IPS DF 6.9 (cell line): Measurements from ENCODE around the gene CHRM2.

Source experiments
- DNase-seq: peaks from one replicate; pipeline ENCODE4 v3.0.0-alpha.2; 2013; ENCODE audit warnings: low read depth, low spot score
- H3K27ac ChIP-seq: one replicate; pipeline ENCODE4 v1.5.1; 2013; ENCODE audit warnings: low read length, control low read depth
- H3K27me3 ChIP-seq: 2 replicates; pipeline ENCODE4 v1.6.1; 2013; ENCODE audit warnings: mild to moderate bottlenecking, low read length; ENCODE audit not compliant: control insufficient read depth, insufficient read depth
- H3K36me3 ChIP-seq: 2 replicates; pipeline ENCODE4 v1.6.1; 2013; ENCODE audit warnings: low read length; ENCODE audit not compliant: control insufficient read depth, insufficient read depth
- H3K4me1 ChIP-seq: 2 replicates; pipeline ENCODE4 v1.6.1; 2013; ENCODE audit warnings: low read length; ENCODE audit not compliant: control insufficient read depth, insufficient read depth
- H3K4me3 ChIP-seq: 2 replicates; pipeline ENCODE4 v1.5.1; 2013; ENCODE audit warnings: mild to moderate bottlenecking, low read length
- H3K9me3 ChIP-seq: 2 replicates; pipeline ENCODE4 v1.6.1; 2013; ENCODE audit warnings: low read length, inconsistent platforms; ENCODE audit not compliant: control insufficient read depth, insufficient read depth
- WGBS: extraction: QIAGEN DNeasy Blood & Tissue Kit; methylation state at CpG from one replicate; pipeline ENCODE4 v1.1.7; 2013; ENCODE audit warnings: mixed read lengths, missing lambda C conversion rate; ENCODE audit not compliant: insufficient read length, insufficient coverage; 5-methylcytosine and 5-hydroxymethylcytosine counted together

CHRM2 gene

GRCh38 chr7:136869991-136870865 is 1.8 kb downstream of the CHRM2 start:
- Histone ChIP-seq H3K4me3 (peak overlapping the region; percentile 23; the same call in 1 of the 2 replicates), H3K27me3 (peaks cover 47% of the 10 kb centered on the region), H3K27ac (no peak overlapping the region), H3K4me1 (peaks cover 3% of the 10 kb centered on the region; the same call in 1 of the 2 replicates), H3K36me3 (no peaks in the 10 kb centered on the region), H3K9me3 (no peaks in the 10 kb centered on the region)
- no CpG with 5 or more reads among the region's 54 CpGs for WGBS
- DNase-seq = no peak

GRCh38 chr7:136870866-136871487 is 2.5 kb downstream of the CHRM2 start:
- no peak overlapping the region for H3K27ac ChIP-seq
- no peaks in the 10 kb centered on the region for H3K9me3 ChIP-seq
- peaks cover 47% of the 10 kb centered on the region for H3K27me3 ChIP-seq
- peaks cover 3% of the 10 kb centered on the region; the same call in 1 of the 2 replicates for H3K4me1 ChIP-seq
- DNase-seq = no peak
- H3K36me3 ChIP-seq = no peaks in the 10 kb centered on the region
- WGBS = no CpG with 5 or more reads among the region's 41 CpGs
- peak overlapping the region; percentile 6; the same call in 1 of the 2 replicates for H3K4me3 ChIP-seq

- no peak for DNase-seq
- no peak overlapping the region for H3K27ac ChIP-seq
- no peaks in the 10 kb centered on the region for H3K9me3 ChIP-seq
- no CpG with 5 or more reads among the region's 2 CpGs for WGBS
- no peaks in the 10 kb centered on the region for H3K36me3 ChIP-seq
- peaks cover 3% of the 10 kb centered on the region; the same call in 1 of the 2 replicates for H3K4me1 ChIP-seq
- no peak overlapping the region for H3K4me3 ChIP-seq
- peaks cover 32% of the 10 kb centered on the region for H3K27me3 ChIP-seq
Measured at GRCh38 chr7:136874393-136875032, 6.1 kb downstream of the CHRM2 start.

- no peaks in the 10 kb centered on the region for H3K36me3 ChIP-seq
- DNase-seq = no peak
- H3K4me1 ChIP-seq = no peaks in the 10 kb centered on the region
- no peak overlapping the region for H3K4me3 ChIP-seq
- H3K9me3 ChIP-seq = no peaks in the 10 kb centered on the region
- H3K27me3 ChIP-seq = peaks cover 2% of the 10 kb centered on the region; the same call in 1 of the 2 replicates
- H3K27ac ChIP-seq = no peak overlapping the region
- WGBS = no CpG with 5 or more reads among the region's 1 CpG
Measured at GRCh38 chr7:136877509-136877908, 9.1 kb downstream of the CHRM2 start.

- DNase-seq = no peak
- H3K4me3 ChIP-seq = no peak overlapping the region
- no peaks in the 10 kb centered on the region for H3K4me1 ChIP-seq
- no peaks in the 10 kb centered on the region for H3K9me3 ChIP-seq
- no CpG with 5 or more reads among the region's 2 CpGs for WGBS
- H3K27me3 ChIP-seq = peaks cover 1% of the 10 kb centered on the region; the same call in 1 of the 2 replicates
- H3K27ac ChIP-seq = no peak overlapping the region
- H3K36me3 ChIP-seq = no peaks in the 10 kb centered on the region
Measured at GRCh38 chr7:136877990-136878389, 9.5 kb downstream of the CHRM2 start.

- no peaks in the 10 kb centered on the region for H3K9me3 ChIP-seq
- H3K27me3 ChIP-seq = no peaks in the 10 kb centered on the region
- no CpG with 5 or more reads among the region's 1 CpG for WGBS
- H3K36me3 ChIP-seq = no peaks in the 10 kb centered on the region
- H3K4me3 ChIP-seq = no peak overlapping the region
- DNase-seq = no peak
- H3K27ac ChIP-seq = no peak overlapping the region
- no peaks in the 10 kb centered on the region for H3K4me1 ChIP-seq
Measured at GRCh38 chr7:136878878-136879277, 10.4 kb downstream of the CHRM2 start.

- DNase-seq = no peak
- no peaks in the 10 kb centered on the region for H3K4me1 ChIP-seq
- WGBS = no CpG with 5 or more reads among the region's 3 CpGs
- no peaks in the 10 kb centered on the region for H3K9me3 ChIP-seq
- H3K27ac ChIP-seq = no peak overlapping the region
- H3K36me3 ChIP-seq = no peaks in the 10 kb centered on the region
- H3K27me3 ChIP-seq = no peaks in the 10 kb centered on the region
- no peak overlapping the region for H3K4me3 ChIP-seq
Measured at GRCh38 chr7:136883046-136883445, 14.6 kb downstream of the CHRM2 start.

GRCh38 chr7:136884492-136884891 is 16.0 kb downstream of the CHRM2 start:
- Histone ChIP-seq H3K4me3 (no peak overlapping the region), H3K36me3 (no peaks in the 10 kb centered on the region), H3K27me3 (no peaks in the 10 kb centered on the region), H3K4me1 (no peaks in the 10 kb centered on the region), H3K9me3 (no peaks in the 10 kb centered on the region), H3K27ac (no peak overlapping the region)
- no peak for DNase-seq
- WGBS = no CpG with 5 or more reads among the region's 1 CpG

GRCh38 chr7:136887317-136887716 is 18.9 kb downstream of the CHRM2 start:
- no peak overlapping the region for H3K27ac ChIP-seq
- no peaks in the 10 kb centered on the region for H3K9me3 ChIP-seq
- no peak overlapping the region for H3K4me3 ChIP-seq
- no peaks in the 10 kb centered on the region for H3K27me3 ChIP-seq
- H3K36me3 ChIP-seq = no peaks in the 10 kb centered on the region
- H3K4me1 ChIP-seq = peaks cover 1% of the 10 kb centered on the region; the same call in 1 of the 2 replicates
- WGBS = no CpG with 5 or more reads among the region's 1 CpG
- DNase-seq = no peak

GRCh38 chr7:136890399-136890798 is 21.9 kb downstream of the CHRM2 start:
- Histone ChIP-seq H3K27me3 (no peaks in the 10 kb centered on the region), H3K4me1 (peaks cover 1% of the 10 kb centered on the region; the same call in 1 of the 2 replicates), H3K36me3 (no peaks in the 10 kb centered on the region), H3K9me3 (no peaks in the 10 kb centered on the region), H3K27ac (no peak overlapping the region), H3K4me3 (no peak overlapping the region)
- no peak for DNase-seq
- WGBS = no CpG with 5 or more reads among the region's 3 CpGs
